ENCODE measurements around the gene NGLY1. TPM values are rescaled to one million over a fixed set of nuclear protein-coding genes. Genes with fewer than 3 reads are reported as not detected.

Gene NGLY1
- total RNA-seq, 1 experiment from 2014 or later = 29.4 TPM

- Histone ChIP-seq H3K4me1 (ENCODE audit: control insufficient read depth in 1 of 2, insufficient read depth in 2 of 2, low read length in 2 of 2) (peaks cover 0 to 12% of the 10 kb centered on the region in 2 experiments; a peak in 2 of 4 replicates), H3K4me2 (ENCODE audit: low read length) (no peak overlapping the region), H3K27ac (ENCODE audit: low read depth, low read length) (no peak overlapping the region), H3K9me2 (ENCODE audit: insufficient read depth) (no peaks in the 10 kb centered on the region), H3K79me2 (ENCODE audit: insufficient read depth, low read length) (no peaks in the 10 kb centered on the region), H3K36me3 (ENCODE audit: control insufficient read depth in 1 of 2, insufficient read depth in 2 of 2, low read length in 2 of 2) (peaks cover 4 to 9% of the 10 kb centered on the region in 2 experiments; a peak in 2 of 4 replicates), H3K4me3 (replicated peaks in 1 of 2; ENCODE audit: low read depth in 1 of 2, low read length in 2 of 2) (no peak overlapping the region), H2AFZ (ENCODE audit: low read depth, low read length, poor library complexity, severe bottlenecking) (no peak overlapping the region), H3K9ac (ENCODE audit: low read length) (no peak overlapping the region), H4K20me1 (ENCODE audit: insufficient read depth) (no peaks in the 10 kb centered on the region), H3K9me3 (ENCODE audit: control insufficient read depth in 1 of 2, insufficient read depth in 1 of 2, low read depth in 1 of 2, low read length in 2 of 2) (no peaks in the 10 kb centered on the region), H3K27me3 (ENCODE audit: insufficient read depth, low read length) (no peaks in the 10 kb centered on the region)
- ChIA-PET RAD21 (ENCODE audit: low non-redundant PET in 1 of 2, low total read pairs in 2 of 2, uncharacterized antibody in 2 of 2, unreplicated experiment in 2 of 2) (no interaction called here), POLR2A (no interaction called here), CTCF (no interaction called here)
- BruUV-seq (replicated peaks) = no TSS peak
- TF ChIP-seq RAD21 (IDR thresholded peaks at IDR 0.05; ENCODE audit: low read depth) = no peak
- ATAC-seq (no peak), DNase-seq (ENCODE audit: low read depth, low spot score) (no peak)
- intact Hi-C loops (cut with micrococcal nuclease) = no loop called here
These were observed 38.8 kb downstream of the NGLY1 start for GRCh38 chr3:25744470-25744869.

- ChIA-PET CTCF (no interaction called here), POLR2A (no interaction called here), RAD21 (ENCODE audit: low non-redundant PET in 1 of 2, low total read pairs in 2 of 2, uncharacterized antibody in 2 of 2, unreplicated experiment in 2 of 2) (no interaction called here)
- Histone ChIP-seq H3K79me2 (ENCODE audit: insufficient read depth, low read length) (no peaks in the 10 kb centered on the region), H3K4me2 (ENCODE audit: low read length) (no peak overlapping the region), H3K9me2 (ENCODE audit: insufficient read depth) (no peaks in the 10 kb centered on the region), H3K9me3 (ENCODE audit: control insufficient read depth in 1 of 2, insufficient read depth in 1 of 2, low read depth in 1 of 2, low read length in 2 of 2) (no peaks in the 10 kb centered on the region), H3K9ac (ENCODE audit: low read length) (no peak overlapping the region), H3K4me3 (replicated peaks in 1 of 2; ENCODE audit: low read depth in 1 of 2, low read length in 2 of 2) (no peak overlapping the region), H3K27ac (ENCODE audit: low read depth, low read length) (no peak overlapping the region), H3K4me1 (ENCODE audit: control insufficient read depth in 1 of 2, insufficient read depth in 2 of 2, low read length in 2 of 2) (no peaks in the 10 kb centered on the region; a peak in 1 of 4 replicates), H3K36me3 (ENCODE audit: control insufficient read depth in 1 of 2, insufficient read depth in 2 of 2, low read length in 2 of 2) (peaks cover 3% of the 10 kb centered on the region in 2 experiments; a peak in 1 of 4 replicates), H4K20me1 (ENCODE audit: insufficient read depth) (0 out of 2 replicates have a peak, but pooled peaks cover 9% of the 10 kb centered on the region), H3K27me3 (ENCODE audit: insufficient read depth, low read length) (no peaks in the 10 kb centered on the region), H2AFZ (ENCODE audit: low read depth, low read length, poor library complexity, severe bottlenecking) (no peak overlapping the region)
- intact Hi-C loops (cut with micrococcal nuclease) = no loop called here
- no peak for DNase-seq (ENCODE audit: low read depth, low spot score)
- no peak for TF ChIP-seq ZBTB33 (IDR thresholded peaks at IDR 0.05; ENCODE audit: extremely low read depth, insufficient replicate concordance, low read length)
- TF ChIP-seq ZFX (IDR thresholded peaks at IDR 0.05) = no peak
- no peak for TF ChIP-seq FOSL1 (IDR thresholded peaks at IDR 0.05; ENCODE audit: low read depth)
- TF ChIP-seq TCF7L2 (IDR thresholded peaks at IDR 0.05; ENCODE audit: borderline replicate concordance, extremely low read depth, insufficient read depth, insufficient read length) = no peak
- no peak for TF ChIP-seq YY1 (IDR thresholded peaks at IDR 0.05; ENCODE audit: extremely low read depth, insufficient replicate concordance, low read depth, low read length)
- no peak for TF ChIP-seq EZH2 (IDR thresholded peaks at IDR 0.05)
- no peak for TF ChIP-seq ELF1 (IDR thresholded peaks at IDR 0.05; ENCODE audit: borderline replicate concordance, low read depth)
- no peak for TF ChIP-seq CBX3 (IDR thresholded peaks at IDR 0.05; ENCODE audit: low read depth)
- TF ChIP-seq POLR2A (IDR thresholded peaks at IDR 0.05; ENCODE audit: borderline replicate concordance, extremely low read depth, insufficient read depth, insufficient read length) = no peak
- TF ChIP-seq SIN3A (IDR thresholded peaks at IDR 0.05; ENCODE audit: low read depth) = no peak
- TF ChIP-seq CEBPB (IDR thresholded peaks at IDR 0.05; ENCODE audit: low read depth) = no peak
- no peak for TF ChIP-seq EGR1 (IDR thresholded peaks at IDR 0.05; ENCODE audit: low read depth)
- TF ChIP-seq EZH2phosphoT487 (IDR thresholded peaks at IDR 0.05; ENCODE audit: borderline replicate concordance) = no peak
- TF ChIP-seq POLR2AphosphoS5 (IDR thresholded peaks at IDR 0.05; ENCODE audit: low read depth, low read length) = no peak
- TF ChIP-seq SRF (IDR thresholded peaks at IDR 0.05; ENCODE audit: low read depth) = no peak
- no peak for TF ChIP-seq JUND (IDR thresholded peaks at IDR 0.05)
- no peak for TF ChIP-seq ZNF274 (IDR thresholded peaks at IDR 0.05; ENCODE audit: low read depth, low read length)
- TF ChIP-seq SP1 (IDR thresholded peaks at IDR 0.05; ENCODE audit: low read depth) = no peak
- ATAC-seq = no peak
- no TSS peak for BruUV-seq (replicated peaks)
These were observed 55.1 kb downstream of the NGLY1 start for GRCh38 chr3:25728101-25728500.
